ENCODE measurements around the gene NKX2-1.

GRCh38 chr14:36517242-36518030 lies 2.6 kb downstream of the NKX2-1 start:
- TF ChIP-seq POLR2A (IDR thresholded peaks at IDR 0.05), result no peak
- TF ChIP-seq CTCF (IDR thresholded peaks at IDR 0.05), result no peak

Data from adrenal gland (tissue), 5 donors.